ENCODE results near the gene CAND1.

The CAND1 gene

DNA sequence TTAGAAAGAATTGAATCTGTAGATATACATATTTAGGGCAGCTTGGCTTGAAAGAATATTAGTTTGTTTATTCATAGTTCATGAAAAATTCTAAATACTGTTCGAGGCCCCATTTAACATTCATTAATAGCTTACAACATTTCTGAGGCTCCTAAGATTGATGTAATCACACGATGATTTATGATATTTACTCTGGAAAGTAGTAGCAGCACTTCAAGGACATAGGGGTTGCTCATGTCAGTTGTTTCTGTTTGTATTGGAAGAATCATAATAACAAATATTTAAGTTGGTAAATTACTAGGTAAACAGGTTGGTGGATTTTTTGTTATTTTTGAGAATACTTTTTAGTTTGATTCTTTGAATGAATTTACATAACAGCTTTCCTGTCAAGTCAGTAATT, 30.4 kb downstream of the CAND1 start:
- TF ChIP-seq, protein P1, sequence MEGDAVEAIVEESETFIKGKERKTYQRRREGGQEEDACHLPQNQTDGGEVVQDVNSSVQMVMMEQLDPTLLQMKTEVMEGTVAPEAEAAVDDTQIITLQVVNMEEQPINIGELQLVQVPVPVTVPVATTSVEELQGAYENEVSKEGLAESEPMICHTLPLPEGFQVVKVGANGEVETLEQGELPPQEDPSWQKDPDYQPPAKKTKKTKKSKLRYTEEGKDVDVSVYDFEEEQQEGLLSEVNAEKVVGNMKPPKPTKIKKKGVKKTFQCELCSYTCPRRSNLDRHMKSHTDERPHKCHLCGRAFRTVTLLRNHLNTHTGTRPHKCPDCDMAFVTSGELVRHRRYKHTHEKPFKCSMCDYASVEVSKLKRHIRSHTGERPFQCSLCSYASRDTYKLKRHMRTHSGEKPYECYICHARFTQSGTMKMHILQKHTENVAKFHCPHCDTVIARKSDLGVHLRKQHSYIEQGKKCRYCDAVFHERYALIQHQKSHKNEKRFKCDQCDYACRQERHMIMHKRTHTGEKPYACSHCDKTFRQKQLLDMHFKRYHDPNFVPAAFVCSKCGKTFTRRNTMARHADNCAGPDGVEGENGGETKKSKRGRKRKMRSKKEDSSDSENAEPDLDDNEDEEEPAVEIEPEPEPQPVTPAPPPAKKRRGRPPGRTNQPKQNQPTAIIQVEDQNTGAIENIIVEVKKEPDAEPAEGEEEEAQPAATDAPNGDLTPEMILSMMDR (conservative IDR thresholded peaks at IDR 0.05): no peak
- no peak for TF ChIP-seq ZFX (IDR thresholded peaks at IDR 0.05)
- H3K27ac ChIP-seq: no peak overlapping the region

DNA sequence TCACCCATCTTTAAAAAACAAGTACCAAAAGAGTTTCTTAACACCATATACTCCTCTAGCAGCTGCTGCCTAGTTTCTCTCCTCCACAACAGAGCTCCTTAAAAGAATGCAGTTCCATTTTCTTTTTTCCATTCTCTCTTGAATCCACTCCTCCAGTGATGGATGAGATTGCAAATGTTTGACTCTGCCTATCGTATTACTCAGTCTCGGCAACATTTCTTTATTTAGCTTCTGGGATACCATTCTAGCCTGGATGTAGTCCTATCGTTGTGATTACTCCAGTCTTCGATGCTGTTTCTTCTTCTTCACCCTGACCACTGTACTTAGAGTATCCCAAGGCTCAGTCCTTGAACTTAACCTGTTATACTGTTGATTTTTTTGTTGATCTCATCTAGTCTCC, 30.8 kb downstream of the CAND1 start:
- H3K27ac ChIP-seq: no peak overlapping the region
- no peak for TF ChIP-seq ZFX (IDR thresholded peaks at IDR 0.05)
- TF ChIP-seq, protein P1 (conservative IDR thresholded peaks at IDR 0.05): no peak

DNA sequence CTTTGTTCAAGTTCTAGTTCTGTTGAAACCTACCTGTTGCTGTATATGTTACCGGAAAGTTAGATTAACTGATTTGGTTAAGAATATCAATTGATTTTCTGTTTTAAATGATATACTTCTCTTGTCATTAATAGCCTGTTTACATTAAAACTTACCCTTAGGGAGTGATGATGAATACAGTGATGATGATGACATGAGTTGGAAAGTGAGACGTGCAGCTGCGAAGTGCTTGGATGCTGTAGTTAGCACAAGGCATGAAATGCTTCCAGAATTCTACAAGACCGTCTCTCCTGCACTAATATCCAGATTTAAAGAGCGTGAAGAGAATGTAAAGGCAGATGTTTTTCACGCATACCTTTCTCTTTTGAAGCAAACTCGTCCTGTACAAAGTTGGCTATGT, 33.0 kb downstream of the CAND1 start:
- TF ChIP-seq, protein P1 (conservative IDR thresholded peaks at IDR 0.05): no peak
- TF ChIP-seq ZFX (IDR thresholded peaks at IDR 0.05): no peak
- no peak overlapping the region for H3K27ac ChIP-seq

DNA sequence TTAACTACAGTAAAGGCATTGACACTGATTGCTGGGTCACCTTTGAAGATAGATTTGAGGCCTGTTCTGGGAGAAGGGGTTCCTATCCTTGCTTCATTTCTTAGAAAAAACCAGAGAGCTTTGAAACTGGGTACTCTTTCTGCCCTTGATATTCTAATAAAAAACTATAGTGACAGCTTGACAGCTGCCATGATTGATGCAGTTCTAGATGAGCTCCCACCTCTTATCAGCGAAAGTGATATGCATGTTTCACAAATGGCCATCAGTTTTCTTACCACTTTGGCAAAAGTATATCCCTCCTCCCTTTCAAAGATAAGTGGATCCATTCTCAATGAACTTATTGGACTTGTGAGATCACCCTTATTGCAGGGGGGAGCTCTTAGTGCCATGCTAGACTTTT, 36.4 kb downstream of the CAND1 start:
- TF ChIP-seq, protein P1 (conservative IDR thresholded peaks at IDR 0.05): no peak
- TF ChIP-seq ZFX (IDR thresholded peaks at IDR 0.05): no peak
- H3K27ac ChIP-seq: no peak overlapping the region

DNA sequence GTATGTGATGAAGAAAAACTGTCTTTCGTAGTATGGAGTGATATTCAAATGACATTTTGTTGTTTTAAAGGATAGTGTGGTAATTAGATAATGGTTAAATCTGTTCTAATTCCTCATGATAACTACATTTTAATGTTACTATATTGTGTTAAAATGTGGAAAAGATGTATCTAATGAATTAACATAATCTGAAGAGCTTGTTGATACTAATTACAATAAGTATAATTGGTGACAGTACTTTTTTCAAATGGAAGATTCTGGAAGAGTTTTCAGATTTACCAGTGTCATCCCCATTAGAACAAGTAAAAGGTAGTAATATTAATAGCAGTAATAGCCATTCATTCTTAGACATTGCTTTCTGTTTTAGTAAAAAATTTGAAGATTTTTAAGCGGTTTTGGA, 37.6 kb downstream of the CAND1 start:
- H3K27ac ChIP-seq: no peak overlapping the region
- no peak for TF ChIP-seq ZFX (IDR thresholded peaks at IDR 0.05)
- TF ChIP-seq, protein P1 (conservative IDR thresholded peaks at IDR 0.05): no peak

DNA sequence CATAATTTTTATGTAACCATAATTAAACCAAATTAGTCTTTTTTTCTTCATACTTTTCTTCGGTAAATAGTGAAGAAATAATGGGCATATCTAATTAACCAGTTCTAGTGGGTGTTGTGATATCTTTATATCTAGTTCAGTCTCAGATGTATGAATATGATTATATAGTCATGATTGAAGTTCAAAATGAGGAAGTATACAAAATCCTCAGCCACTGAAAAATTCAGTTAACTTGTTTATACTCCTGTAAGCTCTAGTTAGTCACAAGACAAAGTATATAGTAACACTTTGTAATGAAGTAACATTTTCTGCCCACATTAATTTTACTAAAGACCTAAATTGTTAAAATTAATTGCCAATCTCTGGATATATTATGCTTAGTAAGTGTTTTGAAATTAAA, 46.5 kb downstream of the CAND1 start:
- TF ChIP-seq ZFX (IDR thresholded peaks at IDR 0.05): no peak
- TF ChIP-seq, protein P1 (conservative IDR thresholded peaks at IDR 0.05): no peak
- H3K27ac ChIP-seq: no peak overlapping the region

DNA sequence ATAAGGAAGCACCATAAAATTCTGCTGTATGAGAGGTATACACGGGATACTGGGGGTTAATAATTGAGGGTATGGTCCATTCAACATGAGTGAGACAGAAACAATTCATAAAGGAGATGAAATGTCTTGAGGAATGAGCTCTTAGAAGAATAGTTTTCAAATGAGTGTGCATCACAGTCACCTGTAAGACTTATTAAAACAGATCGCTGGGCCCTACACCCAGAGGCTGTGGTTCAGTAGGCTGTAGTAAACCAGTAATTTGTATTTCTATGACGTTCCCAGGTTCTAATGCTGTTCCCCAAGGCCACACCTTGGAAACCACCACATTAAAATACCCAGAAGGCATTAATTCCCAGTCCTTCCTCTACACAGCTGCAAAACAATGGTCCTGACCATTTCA, 49.6 kb downstream of the CAND1 start:
- H3K27ac ChIP-seq: no peak overlapping the region
- TF ChIP-seq, protein P1 (conservative IDR thresholded peaks at IDR 0.05): no peak
- no peak for TF ChIP-seq ZFX (IDR thresholded peaks at IDR 0.05)

Data from C4-2B (cell line).